ENCODE results near the gene LZIC.

Gene LZIC

DNA sequence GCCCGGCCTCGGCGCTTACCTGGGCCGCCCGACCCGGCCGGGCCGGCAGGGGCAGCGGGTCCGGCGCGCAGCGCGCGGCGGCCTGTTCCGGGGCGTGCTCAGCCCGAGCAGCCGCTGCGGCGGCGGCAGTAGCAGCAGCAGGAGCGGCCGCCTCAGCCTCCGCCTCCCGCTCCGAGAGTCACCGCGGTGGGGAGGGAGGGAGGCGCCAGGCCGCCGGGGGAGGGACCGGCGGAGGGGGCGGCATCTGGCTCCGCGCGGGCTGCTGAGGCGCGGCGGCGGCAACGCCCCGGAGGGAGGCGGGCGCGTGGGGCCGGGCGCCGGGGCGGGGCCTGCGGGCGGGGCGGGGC, 33.1 kb downstream of the LZIC start, which contains the start of gene CTNNBIP1:
Gene CTNNBIP1, minus strand, starts transcription at position 194 of the 347 bp plus-strand sequence. CDS start 38,205 bp downstream, outside the sequence.
- no peak for DNase-seq

DNA sequence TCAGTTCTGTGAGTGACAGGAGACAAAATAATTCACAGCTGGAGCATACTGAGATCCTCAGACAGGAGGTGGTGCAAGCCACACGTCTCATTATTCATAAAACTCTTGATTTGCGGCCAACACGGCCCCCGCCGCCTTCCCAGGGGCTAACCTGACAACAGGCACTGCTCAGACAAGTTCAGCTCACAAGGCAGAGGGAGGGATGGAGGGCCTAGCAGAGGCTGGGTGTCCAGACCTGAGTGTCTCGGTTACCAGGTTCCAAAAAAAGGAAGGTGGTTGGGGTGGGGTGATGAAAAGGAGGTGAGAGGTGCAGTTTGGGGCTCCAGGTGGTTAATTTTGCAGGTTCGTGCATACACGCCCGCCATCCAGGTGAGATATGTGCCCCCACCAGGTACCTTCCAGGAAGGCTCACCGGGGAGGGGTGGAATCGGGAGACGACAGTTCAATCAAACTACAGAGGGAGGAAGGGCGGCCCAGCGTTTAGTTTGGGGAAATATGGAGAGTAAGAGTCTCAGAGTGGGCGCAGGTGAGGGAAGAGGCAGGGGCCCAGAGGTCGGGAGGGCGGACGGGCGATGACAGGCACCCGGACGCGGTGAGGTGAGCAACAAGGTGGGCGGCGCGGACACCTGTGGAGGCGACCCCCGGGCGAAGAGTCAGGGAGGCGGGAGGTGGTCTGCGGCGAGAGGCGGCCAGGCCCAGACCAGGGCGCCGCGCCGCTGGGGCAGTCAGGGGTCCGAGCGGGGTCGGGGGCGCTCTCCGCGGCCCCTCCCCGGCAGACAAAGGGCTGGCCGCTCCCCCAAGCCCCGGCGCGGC, 33.8 kb downstream of the LZIC start:
- no peak for DNase-seq

DNA sequence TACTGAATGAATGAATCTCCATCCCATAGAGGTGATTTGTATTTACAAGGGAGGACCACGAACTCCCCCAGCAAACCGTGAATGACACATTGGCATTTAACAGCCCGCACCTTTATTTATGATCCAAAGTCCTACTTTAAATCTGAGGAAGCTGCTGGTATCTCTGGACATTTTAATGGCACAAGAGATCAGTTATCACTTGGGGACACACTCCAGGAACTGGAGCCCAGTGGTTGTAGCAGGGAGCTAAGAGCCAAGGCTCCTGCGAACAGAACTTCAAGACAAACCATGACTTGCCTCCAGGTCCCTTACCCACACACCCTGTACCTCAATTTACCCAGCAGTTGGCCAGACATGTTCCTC, 34.3 kb downstream of the LZIC start:
- no peak for DNase-seq

DNA sequence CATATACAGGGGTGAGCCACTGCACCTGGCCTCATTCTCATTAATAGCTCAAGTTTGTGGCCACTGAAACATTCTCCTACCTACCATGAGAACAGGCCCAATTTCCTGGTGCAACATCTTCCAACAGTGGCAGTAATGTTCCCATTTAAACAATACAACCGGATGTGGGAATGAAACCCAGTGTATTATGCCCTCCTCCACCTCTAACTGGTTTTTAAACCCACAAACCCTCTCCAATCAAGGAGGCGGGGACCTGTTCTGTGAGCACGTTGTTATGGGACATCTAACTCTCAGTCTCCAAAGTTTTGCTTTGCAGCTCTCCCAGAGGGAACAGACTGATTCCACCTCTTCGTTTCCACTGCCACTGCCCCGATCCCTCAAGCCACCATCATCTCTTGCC, 35.8 kb downstream of the LZIC start:
- no peak for DNase-seq

DNA sequence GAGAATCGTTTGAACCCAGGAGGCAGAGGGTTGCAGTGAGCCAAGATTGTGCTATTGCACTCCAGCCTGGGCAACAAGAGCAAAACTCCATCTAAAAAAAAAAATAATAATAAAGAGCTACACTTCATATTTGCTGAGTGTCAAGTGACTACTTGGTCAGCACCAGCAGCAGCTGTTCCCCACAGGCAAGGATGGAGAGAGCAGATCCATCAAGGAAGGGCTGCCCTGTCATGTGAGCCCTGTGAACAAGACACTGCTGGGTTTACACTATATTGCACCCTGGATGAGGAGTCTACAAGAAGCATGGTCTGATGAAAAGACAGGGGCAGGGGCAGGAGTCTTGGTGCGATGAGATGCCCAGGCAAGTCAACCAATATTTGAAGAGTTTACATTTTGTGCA, 36.7 kb downstream of the LZIC start:
- no peak for DNase-seq

DNA sequence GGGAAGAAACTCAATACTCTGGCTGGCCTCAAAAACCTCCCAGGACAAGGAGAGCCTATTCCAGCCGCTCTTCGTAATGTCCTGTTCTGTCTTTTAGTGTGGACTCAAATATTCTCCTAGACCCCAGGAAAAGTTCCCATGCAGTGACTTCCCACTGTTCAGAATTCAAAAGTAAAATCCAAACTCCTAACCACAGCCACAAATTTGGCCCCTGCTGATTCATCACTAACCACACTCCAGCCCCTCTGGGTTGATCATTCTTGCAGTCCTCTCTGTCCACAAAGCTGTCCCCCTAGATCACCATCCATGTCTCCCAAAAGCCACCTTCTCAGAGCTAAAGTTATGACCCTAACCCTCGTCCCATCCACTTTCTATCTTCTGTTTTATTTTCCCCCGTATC, 38.2 kb downstream of the LZIC start:
- no peak for DNase-seq

DNA sequence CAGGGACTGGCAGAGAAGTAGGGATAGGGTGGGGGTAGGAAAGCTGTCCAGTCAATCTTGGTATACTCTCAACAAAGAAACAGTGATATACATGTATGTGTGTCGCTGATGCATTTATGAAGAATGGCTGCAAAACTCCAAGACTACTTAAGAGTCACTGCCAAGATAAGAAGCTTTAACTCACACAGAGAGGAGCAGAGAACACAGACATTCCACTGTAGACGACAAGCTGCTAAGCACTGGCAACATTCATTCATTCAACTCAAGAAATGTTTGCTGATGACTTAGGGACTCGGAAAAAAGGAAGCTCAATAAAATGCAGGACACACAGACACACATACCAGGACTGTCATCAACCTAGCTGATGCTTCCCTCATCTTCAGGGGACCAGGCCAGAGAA, 38.6 kb downstream of the LZIC start:
- DNase-seq, result no peak

DNA sequence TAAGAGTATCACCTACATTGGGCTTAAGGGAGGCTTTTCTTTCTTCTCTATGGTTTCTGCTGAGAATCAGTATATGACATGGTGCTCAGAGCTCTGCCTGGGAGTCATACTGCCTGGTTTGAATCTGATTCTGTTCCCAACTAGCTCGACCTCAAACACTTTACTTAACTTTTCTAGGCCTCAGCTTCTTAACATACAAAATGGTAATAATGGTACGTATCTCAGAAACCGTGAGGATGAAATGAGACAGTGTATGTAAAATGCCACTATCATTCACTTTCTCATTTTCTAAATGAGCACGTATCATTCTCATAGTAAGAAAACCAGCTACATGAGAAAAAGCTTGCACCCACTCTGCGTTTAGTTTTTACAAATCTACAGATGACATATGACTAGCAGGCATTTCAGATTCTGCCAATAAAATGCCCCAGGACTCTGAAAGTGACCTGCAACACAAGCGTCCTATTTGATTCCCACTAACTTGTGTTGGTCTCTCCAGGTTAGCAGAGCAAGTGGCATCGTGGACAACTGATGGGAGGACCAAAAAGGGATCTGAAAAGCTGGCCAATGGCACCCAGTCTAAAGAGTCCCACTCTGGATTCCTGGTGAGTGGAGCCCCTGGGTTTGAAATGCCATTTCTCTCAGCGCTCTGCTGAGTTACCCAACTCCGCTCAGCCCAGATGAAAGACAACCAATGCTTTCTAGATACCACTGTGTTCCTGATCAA, 39.2 kb downstream of the LZIC start:
- no peak for DNase-seq

DNA sequence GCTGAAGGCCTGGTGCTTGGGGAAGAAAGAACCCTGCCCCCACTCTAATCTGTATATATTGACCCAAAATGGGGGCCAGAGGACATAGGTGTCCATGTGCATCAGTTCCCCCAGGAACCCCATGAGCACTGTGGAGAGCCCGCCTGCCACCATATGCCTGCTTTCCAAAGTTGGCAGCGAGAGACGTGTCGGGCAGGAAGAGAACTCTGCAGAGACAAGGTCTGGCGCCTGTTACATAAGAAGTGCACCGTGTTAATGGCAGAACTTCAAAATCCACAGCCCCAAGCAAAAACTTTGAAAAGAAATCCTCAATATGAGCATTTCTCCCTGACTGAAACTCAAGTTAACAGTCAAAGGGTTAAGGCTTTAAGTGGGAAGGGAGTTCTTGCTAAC, 41.1 kb downstream of the LZIC start:
- no peak for DNase-seq

DNA sequence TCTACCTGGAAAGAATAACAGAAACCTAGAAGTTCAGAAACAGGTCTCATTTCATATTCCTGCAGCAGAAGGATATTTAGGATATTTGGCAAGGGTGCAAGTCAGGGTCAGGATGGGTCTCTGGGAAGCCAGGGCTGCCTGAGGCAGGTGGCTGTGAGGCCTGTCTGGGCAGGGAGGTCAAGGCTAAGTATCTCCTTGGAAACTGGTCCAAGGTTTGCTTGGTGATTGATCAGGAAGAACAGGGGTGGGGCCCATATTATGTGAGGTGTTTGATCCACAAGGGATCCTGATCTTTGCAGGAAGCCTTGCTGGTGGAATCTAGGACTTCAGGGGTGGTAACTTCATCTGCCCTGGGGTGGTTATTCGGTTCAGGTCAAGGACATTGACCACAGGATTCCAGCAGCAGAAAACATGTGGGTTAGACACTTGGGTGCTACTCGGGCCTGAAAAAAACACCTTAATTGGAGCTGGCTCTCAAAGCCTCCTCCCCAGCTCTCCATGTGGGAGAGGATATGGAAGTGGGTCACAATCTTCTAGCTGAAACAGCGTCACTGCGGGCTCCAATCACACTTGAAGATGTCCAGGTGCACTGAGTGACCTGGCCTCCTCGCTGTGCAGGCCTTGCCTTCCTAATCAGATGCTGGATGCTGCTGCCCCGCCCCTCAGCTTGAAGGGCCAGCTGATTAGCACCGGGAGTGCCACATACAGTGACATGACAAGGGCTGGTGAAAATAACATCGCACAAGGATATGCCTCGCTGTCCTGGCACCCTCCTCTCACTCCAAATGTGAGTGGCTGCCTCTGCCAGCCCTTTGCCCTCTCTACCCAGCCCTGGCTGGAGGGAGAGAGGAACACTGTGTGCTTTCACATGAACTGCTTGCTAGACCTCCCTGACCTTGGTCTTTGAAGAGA, 41.8 kb downstream of the LZIC start:
- DNase-seq, result no peak

DNA sequence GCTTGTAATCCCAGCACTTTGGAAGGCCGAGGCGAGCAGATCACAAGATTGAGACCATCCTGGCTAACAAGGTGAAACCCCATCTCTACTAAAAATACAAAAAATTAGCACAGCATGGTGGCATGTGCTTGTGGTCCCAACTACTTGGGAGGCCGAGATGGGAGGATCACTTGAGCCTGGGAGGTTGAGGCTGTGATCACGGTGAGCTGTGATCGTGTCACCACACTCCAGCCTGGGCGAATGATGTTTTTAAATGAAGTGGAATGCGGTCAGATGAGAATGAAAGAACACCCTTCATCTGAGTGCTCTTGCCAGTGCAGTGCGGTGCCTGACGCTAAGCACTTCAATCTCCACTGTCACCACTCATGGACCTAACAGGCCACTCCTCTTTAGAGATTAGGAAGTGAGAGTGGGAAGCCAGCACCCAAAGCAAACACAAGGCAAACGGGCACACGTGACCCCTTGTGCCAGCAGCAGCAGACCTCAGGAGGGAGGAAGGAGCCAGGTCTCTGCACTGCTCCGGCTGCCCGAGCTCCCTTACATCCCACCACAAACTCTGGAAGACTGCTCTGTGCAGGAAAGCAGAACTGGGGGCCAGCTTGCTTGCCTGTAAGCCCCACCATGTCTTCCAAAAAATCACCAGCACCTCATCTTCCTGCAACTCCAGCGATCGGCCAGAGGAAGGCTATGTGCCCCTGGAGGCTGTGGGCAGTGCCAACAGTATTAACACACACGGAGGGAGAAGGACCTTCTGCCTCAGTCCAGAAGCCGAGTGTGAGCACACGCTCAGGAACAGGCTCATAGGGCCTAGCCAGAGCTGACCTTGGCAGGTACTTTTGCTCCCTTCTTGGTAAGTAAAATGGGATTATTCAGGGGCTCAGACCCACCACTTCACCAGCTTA, 42.8 kb downstream of the LZIC start:
- peak; percentile 16 to 64 for DNase-seq

DNA sequence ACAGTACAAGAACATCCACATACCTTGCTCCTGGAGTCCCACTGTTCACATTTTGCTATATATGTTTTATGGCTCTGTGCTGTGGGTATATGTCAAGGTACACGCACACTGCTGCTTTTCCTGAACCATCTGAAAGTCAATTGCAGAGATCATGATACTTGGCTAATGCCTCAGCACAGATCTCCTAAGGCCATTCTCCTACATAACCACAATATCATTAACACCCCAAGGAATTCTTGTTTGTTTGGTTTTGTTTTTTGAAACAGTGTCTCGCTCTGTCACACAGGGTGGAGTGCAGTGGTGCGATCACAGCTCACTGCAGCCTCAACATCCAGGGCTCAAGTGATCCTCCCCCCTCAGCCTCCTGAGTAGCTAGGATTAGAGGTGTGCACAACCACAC, 49.1 kb downstream of the LZIC start:
- no peak for DNase-seq

DNA sequence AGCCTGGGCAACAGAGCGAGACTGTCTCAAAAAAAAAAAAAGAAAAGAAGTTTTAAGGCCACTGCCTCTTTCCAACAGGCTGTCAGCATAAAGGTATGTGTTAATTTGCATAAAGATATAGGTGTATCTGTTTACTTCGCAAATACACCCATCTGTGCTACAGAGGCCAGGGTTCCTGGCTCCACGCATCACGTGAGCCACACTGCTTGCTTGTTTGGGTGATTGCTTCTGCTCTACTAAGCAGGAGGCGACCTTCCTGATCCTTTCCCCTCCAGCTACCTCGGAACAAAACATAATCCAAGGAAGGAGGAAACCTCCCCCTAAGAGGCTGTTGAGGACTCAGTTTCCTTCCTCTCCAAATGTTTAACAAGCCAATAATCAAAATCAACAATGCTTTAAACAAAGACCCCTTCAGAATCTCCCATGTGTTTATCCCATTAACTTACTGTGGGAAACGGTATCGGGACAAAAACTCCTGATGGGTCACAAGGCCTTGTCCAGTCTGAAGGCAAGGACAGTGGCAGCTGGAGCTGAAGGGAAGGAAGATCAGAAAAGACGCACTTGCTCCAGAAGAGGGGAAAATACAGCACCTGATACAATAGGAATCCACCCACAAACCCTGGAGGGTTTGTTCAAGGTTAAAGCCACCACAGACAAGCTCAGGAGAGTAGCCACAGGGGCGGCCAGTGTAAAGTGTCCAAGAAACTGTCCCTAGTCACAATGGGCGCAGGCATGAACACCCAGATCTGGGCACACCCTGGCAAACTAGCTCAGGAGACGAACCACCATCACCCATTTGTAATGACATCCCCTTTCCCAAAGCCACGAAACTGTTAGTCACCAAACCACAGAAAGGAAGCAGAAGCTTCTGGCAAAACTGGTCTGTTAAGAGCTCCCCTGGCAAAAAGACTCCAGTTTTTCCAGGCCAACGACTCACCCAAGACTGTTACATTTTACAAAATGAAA, 50.3 kb downstream of the LZIC start:
- DNase-seq, result no peak

DNA sequence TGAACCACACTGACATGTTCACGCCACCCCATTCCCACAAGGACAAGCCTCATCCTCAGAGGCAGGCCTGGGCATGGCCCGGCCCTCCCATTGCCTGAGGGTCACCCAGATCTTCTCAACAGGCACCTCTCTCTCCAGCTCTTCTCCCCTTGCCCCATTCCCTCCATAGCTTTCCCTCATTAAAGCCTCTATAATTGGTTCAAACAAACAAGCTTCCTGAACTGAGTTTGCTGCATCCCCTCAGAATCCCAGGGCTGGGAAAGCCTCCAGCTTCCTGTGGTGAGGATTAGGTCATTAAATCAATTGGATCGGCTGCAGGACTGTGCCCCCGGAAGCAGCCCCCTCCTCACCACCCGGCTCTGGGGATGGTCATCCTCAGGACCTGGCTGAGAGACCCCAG, 52.0 kb downstream of the LZIC start:
- DNase-seq, result no peak

DNA sequence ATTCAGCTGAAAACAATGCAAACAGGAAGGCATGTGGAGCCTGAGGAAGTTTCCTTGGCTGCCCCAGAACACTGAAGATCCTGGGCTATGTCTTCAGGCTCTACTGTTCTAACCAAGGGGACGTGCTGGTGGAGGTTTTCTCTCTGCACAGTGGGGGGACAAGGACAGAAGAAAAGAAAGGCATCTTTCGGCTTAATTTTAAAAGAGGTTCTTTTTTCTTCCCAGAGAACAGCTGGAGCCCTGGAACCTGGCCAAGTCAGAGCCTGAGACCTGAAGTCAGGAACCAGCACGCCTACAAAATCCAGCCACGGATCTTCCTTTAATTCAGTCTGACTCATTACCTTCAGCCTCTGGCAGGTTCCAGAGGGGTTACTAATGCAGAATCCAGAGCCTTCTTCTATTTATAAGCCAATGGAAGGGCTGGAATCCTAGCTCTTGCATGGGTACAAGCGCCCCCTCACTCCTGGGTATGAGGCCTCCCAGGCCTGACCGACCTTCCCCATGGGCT, 52.9 kb downstream of the LZIC start:
- DNase-seq, result peak in 1 of 2 experiments; percentile 43

DNA sequence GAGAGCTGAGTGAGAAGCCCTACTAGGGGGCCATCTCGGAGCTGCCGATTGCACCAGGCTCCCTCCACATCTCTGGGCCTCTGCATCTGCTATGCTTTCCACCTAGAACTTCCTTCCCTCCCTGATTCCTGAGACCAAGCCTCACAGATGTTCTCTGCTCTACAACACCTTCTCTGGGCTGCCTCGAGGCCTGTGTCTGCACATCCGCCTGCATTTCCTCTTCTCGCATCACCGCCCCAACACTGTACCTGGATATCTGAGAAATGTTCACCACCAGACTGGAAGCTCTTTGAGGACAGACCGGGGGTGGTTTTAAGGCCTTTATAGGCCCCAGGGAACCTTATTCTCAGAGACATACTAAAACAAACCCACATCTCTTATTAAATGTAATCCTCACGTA, 53.8 kb downstream of the LZIC start:
- no peak for DNase-seq

DNA sequence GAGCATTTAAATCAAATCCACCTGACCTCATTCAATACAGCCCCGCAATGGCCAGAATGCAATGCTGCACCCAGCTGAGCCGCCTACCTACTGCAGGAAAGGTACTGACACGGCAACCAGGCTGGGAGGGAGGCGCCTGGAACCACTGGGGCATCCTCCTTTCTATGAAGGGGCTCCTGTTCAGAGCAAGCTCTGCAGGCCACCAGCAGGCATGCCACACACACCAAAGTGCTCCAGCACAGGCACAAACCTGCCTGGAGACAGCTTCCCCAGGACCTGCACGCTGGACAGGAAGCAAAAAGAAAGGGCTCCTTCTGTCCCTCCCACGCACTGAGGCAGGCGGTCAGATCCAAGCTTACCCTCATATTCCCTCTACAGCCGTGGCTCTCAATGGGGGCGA, 54.3 kb downstream of the LZIC start:
- DNase-seq, result no peak

DNA sequence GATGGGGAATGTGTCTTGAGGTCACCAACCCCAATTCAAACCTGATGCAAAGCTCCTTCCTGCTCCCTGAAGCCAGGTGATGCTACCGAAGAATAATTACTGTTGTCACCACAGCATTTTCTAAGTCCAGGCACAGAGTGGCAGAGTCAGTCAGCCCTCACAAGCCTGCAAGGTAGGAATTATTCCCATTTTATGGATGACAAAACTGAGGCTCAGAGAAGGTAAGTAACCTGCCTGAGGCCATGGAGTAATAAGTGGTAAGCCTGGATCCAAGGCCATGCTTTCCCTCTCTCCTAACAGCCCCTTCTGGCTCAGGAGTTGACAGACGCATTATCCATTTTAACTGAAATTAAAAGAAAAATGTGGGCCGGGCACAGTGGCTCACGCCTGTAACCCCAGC, 56.1 kb downstream of the LZIC start:
- DNase-seq, result no peak

DNA sequence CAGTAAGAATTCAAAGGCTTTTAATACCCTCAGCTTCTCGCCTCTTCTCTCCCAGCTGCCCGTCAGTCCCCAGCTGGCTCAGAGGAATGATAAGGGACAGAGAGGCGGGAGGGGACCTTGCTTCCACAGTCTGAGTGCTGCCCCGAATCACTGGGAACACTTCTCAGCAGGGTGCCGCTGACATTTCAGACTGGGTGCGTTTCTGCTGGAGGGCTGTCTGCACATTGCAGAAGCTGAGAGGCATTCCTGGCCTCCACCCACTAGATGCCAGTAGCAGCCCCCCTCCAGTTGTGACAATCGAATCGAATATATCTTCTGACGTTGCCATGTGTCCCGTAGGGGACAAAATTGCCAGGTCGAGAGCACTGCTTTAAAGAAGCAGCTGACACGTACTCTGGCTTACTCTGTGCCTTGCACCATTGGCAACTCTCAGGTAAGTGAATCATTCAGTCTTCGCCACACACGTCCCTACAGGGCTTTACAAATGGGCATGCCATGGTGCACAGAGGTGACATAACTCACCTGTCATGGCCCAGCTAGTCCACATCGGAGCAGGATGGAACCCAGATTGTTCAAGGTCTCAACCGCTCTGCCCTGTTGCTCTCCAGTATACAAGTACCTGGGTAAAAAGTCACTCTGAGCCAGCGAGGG, 57.0 kb downstream of the LZIC start:
- DNase-seq, result peak in 1 of 2 experiments; percentile 11

DNA sequence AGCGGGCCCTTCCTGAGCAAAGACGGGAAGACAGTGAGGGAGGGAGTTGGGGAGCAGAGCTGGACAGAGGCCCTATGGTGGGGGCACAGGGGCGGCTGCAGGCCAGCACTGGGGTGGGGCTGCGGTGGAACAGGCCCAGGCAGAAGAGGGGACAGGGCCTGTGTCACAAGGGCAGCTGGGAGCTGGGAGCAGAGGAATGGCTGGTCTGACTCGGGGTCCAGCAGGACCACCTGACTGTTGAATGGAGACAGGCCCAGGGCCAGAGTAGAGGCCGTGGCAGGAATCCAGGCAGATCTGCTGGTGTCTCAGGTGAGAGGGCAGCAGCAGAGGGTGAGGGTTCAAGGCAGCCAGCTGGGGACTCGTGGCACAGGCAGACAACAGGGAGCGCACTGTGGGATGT, 58.4 kb downstream of the LZIC start:
- DNase-seq, result no peak
